ENCODE results near the gene USP22.
"Not testable (repeated sequence)": the region's sequence is repeated elsewhere in the genome, so short reads cannot be mapped to it uniquely, and the experiment has no call there.

USP22 gene

DNA sequence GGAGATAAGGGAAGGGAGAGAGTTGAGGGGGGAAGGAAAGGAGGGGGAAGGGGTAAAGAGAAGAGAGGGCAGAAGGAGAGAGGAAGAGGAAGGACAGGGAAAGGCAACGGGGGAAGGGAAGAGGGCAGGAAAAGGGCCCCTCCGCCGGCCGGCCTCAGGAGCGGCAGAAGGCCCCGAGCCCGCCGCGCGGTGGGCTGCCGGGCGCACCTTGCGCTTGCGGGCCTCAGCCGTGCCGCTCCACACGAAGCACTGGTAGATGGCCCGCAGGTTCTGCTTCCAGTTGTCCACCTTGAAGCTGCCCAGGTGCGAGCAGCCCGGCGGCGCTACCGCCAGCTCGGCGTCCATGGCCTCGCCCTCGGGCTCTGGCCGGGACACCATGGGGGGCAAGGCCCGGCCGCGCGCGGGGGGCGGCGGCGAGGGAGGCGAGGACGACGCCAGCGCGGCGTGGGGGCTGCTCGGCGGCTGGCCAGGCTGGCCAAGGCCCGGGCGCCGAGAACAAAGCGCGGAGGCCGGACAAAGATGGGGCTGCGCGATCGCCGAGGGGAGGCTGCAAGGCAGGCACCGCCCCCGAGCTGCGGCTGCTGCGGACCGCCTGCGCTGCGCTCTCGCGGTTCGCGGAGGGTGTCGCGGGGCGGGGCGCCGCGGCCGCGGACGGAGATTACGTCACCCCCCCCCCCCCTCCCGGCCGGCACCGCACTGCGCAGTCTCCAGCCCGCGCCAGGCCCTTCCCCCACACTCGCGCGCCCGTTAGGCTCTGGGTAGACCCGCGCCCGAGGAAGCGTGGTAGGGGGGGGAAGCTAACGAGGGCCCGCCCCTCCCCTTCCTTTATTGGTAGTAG is at the start of gene USP22:
Gene USP22 (minus strand): TSS at position 554 of the 838 bp plus-strand sequence. CDS start 176 bp downstream, at position 378.
- no peak for TF ChIP-seq CTCF (conservative IDR thresholded peaks at IDR 0.05; ENCODE audit: low read depth, low read length)
- peak within 1 kb of the TSS; percentile 94 for H3K4me3 ChIP-seq (ENCODE audit: low read length)
- no peak for DNase-seq (ENCODE audit: low read depth)

DNA sequence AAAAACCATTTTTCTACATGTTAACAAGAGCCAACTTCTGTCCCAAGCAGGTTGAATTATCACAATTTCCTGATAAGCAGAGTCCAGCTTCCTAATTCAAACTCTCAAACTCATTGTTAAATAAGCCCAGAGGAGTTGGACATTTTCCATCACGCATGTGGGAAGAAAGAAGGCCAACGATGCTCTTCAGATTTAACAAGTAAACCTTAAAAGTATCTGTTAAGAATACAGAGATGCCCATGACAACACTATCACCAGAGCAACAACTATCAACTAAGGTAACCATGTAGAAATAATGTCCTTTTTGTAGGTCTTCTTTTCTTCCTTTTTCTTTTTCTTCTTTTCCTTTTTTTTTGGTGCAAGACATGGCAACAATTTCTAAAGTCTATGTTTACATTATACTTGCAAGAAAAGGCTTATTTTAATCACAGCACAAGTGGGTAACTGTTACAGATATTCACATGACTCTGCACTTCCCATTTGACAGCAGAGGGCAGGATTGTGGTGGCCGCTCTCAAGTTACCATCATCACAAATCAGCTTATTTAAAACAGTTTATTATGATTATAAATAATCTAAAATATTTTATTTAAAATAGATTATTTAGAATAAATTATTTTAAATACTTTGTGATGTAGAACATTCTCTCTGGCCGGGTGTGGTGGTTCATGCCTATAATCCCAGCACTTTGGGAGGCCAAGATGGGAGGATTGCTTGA is 48.2 kb upstream of the USP22 start:
- no peak overlapping the region for H3K4me3 ChIP-seq (ENCODE audit: low read length)
- DNase-seq (ENCODE audit: low read depth), result peak; percentile 48

GRCh38 chr17:21089933-21090901 is 47.4 kb upstream of the USP22 start:
- no peak for TF ChIP-seq CTCF (conservative IDR thresholded peaks at IDR 0.05; ENCODE audit: low read depth, low read length)
- H3K4me3 ChIP-seq (ENCODE audit: low read length), result no peak overlapping the region
- DNase-seq (ENCODE audit: low read depth), result no peak

More for the DNA sequence above, 48.2 kb upstream of the USP22 start:
- TF ChIP-seq CTCF (conservative IDR thresholded peaks at IDR 0.05; ENCODE audit: low read depth, low read length), result peak; percentile 33

- no peak overlapping the region for H3K4me3 ChIP-seq (ENCODE audit: low read length)
- DNase-seq (ENCODE audit: low read depth), result no peak
- no peak for TF ChIP-seq CTCF (conservative IDR thresholded peaks at IDR 0.05; ENCODE audit: low read depth, low read length)
Measured at GRCh38 chr17:21089145-21089544, 46.3 kb upstream of the USP22 start.

DNA sequence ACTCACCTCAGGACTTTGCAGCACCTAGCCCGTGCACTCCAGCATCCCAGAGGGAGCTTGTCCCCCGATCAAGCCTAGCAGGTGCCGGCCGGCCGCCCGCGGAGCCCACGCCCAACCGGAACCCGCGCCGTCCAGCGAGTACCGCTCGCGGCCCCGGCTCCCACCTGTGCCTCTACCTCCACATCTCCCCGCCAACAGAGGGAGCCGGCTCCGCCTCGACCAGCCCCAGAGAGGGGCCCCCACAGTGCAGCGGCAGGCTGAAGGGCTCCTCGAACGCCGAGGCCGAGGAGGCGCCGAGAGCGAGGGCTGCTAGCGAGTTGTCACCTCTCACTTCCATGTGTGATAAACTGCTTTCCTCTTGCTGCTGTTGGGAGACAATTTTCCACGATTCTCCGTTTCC is 42.9 kb upstream of the USP22 start:
- no peak overlapping the region for H3K4me3 ChIP-seq (ENCODE audit: low read length)
- no peak for DNase-seq (ENCODE audit: low read depth)
- no peak for TF ChIP-seq CTCF (conservative IDR thresholded peaks at IDR 0.05; ENCODE audit: low read depth, low read length)

DNA sequence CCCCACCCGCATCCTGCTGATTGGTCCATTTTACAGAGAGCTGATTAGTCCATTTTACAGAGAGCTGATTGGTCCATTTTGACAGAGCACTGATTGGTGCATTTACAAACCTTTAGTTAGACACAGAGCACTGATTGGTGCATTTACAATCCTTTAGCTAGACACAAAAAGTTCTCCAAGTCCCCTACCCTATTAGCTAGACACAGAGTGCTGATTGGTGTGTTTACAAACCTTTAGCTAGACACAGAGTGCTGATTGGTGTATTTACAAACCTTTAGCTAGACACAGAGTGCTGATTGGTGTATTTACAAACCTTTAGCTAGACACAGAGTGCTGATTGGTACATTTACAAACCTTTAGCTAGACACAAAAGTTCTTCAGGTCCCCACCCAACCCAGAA is 42.5 kb upstream of the USP22 start:
- not testable (repeated sequence) for H3K4me3 ChIP-seq (ENCODE audit: low read length); DNase-seq (ENCODE audit: low read depth)

DNA sequence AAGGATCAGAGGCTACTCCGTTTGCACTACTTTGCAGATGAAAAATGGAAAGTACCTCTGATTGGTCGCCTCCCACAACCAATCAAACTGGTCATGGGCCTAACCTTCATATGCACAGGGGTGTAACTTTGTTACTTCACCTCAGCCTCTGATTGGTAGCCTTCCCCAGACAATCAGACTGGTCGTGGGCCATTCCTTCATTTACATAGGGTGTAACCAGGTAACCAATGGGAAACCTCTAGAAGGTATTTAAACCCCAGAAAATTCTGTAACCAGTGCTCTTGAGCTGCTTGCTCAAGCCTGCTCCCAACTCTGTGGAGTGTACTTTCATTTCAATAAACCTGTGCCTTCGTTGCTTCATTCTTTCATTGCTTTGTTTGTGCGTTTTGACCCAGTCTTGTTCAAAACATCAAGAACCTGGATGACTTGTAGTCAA is 39.2 kb upstream of the USP22 start:
- DNase-seq (ENCODE audit: low read depth), result no peak
- TF ChIP-seq CTCF (conservative IDR thresholded peaks at IDR 0.05; ENCODE audit: low read depth, low read length), result no peak
- H3K4me3 ChIP-seq (ENCODE audit: low read length), result no peak overlapping the region
